H1 (cell line): ENCODE data around the gene CHSY1. TPM values are rescaled to one million over a fixed set of nuclear protein-coding genes. Genes with fewer than 3 reads are reported as not detected.

Experiments used
- CTCF ChIA-PET: fragments of 300-600 bp; sonication (Branson Sonifier 250); formaldehyde crosslinking; loops from one replicate; lab custom pipeline; 2021; ENCODE audit not compliant: partially characterized antibody; lab: Charles Lee
- POLR2A ChIA-PET: fragments of 300-600 bp; sonication (Branson Sonifier 250); formaldehyde crosslinking; loops from one replicate; lab custom pipeline; 2021; ENCODE audit warnings: inconsistent platforms; ENCODE audit not compliant: partially characterized antibody; lab: Charles Lee
- DNase-seq, 2 experiments: peaks; one replicate each; pipeline versions ENCODE4 v3.0.0 to v3.0.0-alpha.2; 2010 to 2022; ENCODE audit warnings: low spot score in 2 of 2, low read depth in 1 of 2, mixed read lengths in 1 of 2
- FAIRE-seq: peaks from 2 replicates; lab custom pipeline; 2011; peaks lifted over from hg19 to GRCh38; lab: Jason Lieb, UNC
- H2AFZ ChIP-seq: 2 replicates; pipeline ENCODE4 v1.8.1; 2012; ENCODE audit warnings: low read length, inconsistent platforms
- H2AK5ac ChIP-seq: 2 replicates; pipeline ENCODE4 v1.6.1; 2013; ENCODE audit warnings: low read depth, low read length
- H2BK120ac ChIP-seq: replicated peaks from 2 replicates; pipeline ENCODE3; 2013; ENCODE audit warnings: low read depth, low read length, inconsistent platforms
- H2BK12ac ChIP-seq: 2 replicates; pipeline ENCODE4 v1.6.1; 2013; ENCODE audit warnings: low read depth, low read length
- H2BK15ac ChIP-seq: 2 replicates; pipeline ENCODE4 v1.6.1; 2013; ENCODE audit warnings: low read length
- H2BK20ac ChIP-seq: 2 replicates; pipeline ENCODE4 v1.6.1; 2013; ENCODE audit warnings: low read length
- H2BK5ac ChIP-seq: 2 replicates; pipeline ENCODE4 v1.6.1; 2013; ENCODE audit warnings: low read depth, low read length
- H3K14ac ChIP-seq: 2 replicates; pipeline ENCODE4 v1.6.1; 2013; ENCODE audit warnings: inconsistent platforms; ENCODE audit not compliant: insufficient read length
- H3K18ac ChIP-seq: 2 replicates; pipeline ENCODE4 v1.6.1; 2013; ENCODE audit warnings: low read length; ENCODE audit errors: extremely low read depth
- H3K23ac ChIP-seq: 2 replicates; pipeline ENCODE4 v1.6.1; 2013; ENCODE audit warnings: inconsistent platforms; ENCODE audit not compliant: insufficient read length
- H3K23me2 ChIP-seq: 2 replicates; pipeline ENCODE4 v1.6.1; 2013; ENCODE audit warnings: low read depth, low read length
- H3K27ac ChIP-seq: 2 replicates; pipeline ENCODE4 v1.6.1; 2011; ENCODE audit warnings: low read depth, low read length, inconsistent platforms
- H3K27me3 ChIP-seq, 4 experiments: replicated peaks in 1 of 4; 1 replicate in 1 of 4; 2 replicates in 3 of 4; pipeline versions ENCODE4 v1.6.1 to v1.8.1; 2011 to 2013; ENCODE audit warnings: low read length in 3 of 4, mild to moderate bottlenecking in 3 of 4, inconsistent platforms in 2 of 4, mixed read lengths in 2 of 4, moderate library complexity in 1 of 4; ENCODE audit not compliant: control insufficient read depth in 3 of 4, insufficient read depth in 3 of 4; ENCODE audit errors: extremely low read depth in 1 of 4
- H3K36me3 ChIP-seq, 4 experiments: 2 replicates each; pipeline versions ENCODE4 v1.6.1 to v1.8.1; 2011 to 2013; ENCODE audit warnings: mild to moderate bottlenecking in 4 of 4, low read length in 3 of 4, moderate library complexity in 2 of 4, control low read depth in 1 of 4, inconsistent platforms in 1 of 4; ENCODE audit not compliant: insufficient read depth in 4 of 4, control insufficient read depth in 2 of 4
- H3K4ac ChIP-seq: replicated peaks from 2 replicates; pipeline ENCODE3; 2013; ENCODE audit warnings: low read length, low read depth, mixed read lengths, inconsistent platforms; ENCODE audit not compliant: insufficient read length
- H3K4me1 ChIP-seq, 4 experiments: replicated peaks in 1 of 4; 1 replicate in 1 of 4; 2 replicates in 3 of 4; pipeline versions ENCODE4 v1.6.1 to v1.8.1; 2011 to 2013; ENCODE audit warnings: low read length in 3 of 4, inconsistent platforms in 2 of 4, mixed read lengths in 1 of 4; ENCODE audit not compliant: insufficient read depth in 4 of 4, control insufficient read depth in 3 of 4
- H3K4me2 ChIP-seq, 2 experiments: 2 replicates each; pipeline versions ENCODE4 v1.6.1 to v1.8.1; 2011 to 2013; ENCODE audit warnings: low read depth in 2 of 2, low read length in 2 of 2, control low read depth in 1 of 2, inconsistent platforms in 1 of 2, mild to moderate bottlenecking in 1 of 2; ENCODE audit not compliant: insufficient read depth in 1 of 2
- H3K4me3 ChIP-seq, 4 experiments: fragments of 200-600, 300-600 bp in 1 of 4; sonication (generic), shearing (Covaris generic), sonication (Bioruptor Twin) in 1 of 4; 2 replicates each; pipeline versions ENCODE4 v1.5.1 to v1.8.1; 2011 to 2016; ENCODE audit warnings: low read length in 4 of 4, low read depth in 3 of 4, control low read depth in 2 of 4, inconsistent platforms in 2 of 4, mild to moderate bottlenecking in 2 of 4, mixed read lengths in 1 of 4, moderate library complexity in 1 of 4; ENCODE audit not compliant: insufficient read depth in 2 of 4; ENCODE audit errors: extremely low read depth in 1 of 4
- H3K56ac ChIP-seq: replicated peaks from 2 replicates; pipeline ENCODE3; 2013; ENCODE audit warnings: low read depth, mild to moderate bottlenecking, mixed read lengths, low read length, inconsistent platforms; ENCODE audit not compliant: insufficient read length
- H3K79me1 ChIP-seq: 2 replicates; pipeline ENCODE4 v1.6.1; 2013; ENCODE audit warnings: low read depth, low read length, control low read depth
- H3K79me2 ChIP-seq, 2 experiments: 2 replicates each; pipeline versions ENCODE4 v1.6.1 to v1.8.1; 2012 to 2013; ENCODE audit warnings: low read length in 2 of 2, mild to moderate bottlenecking in 2 of 2, inconsistent platforms in 1 of 2; ENCODE audit not compliant: insufficient read depth in 2 of 2, control insufficient read depth in 1 of 2
- H3K9ac ChIP-seq, 4 experiments: replicated peaks in 1 of 4; 1 replicate in 1 of 4; 2 replicates in 3 of 4; pipeline versions ENCODE4 v1.6.1 to v1.8.1; 2011 to 2013; ENCODE audit warnings: low read depth in 3 of 4, low read length in 3 of 4, control low read depth in 2 of 4, mild to moderate bottlenecking in 2 of 4, moderate library complexity in 2 of 4, inconsistent platforms in 1 of 4; ENCODE audit errors: extremely low read depth in 1 of 4
- H3K9me3 ChIP-seq, 2 experiments: 2 replicates each; pipeline versions ENCODE4 v1.6.1 to v1.8.1; 2012 to 2013; ENCODE audit warnings: mild to moderate bottlenecking in 2 of 2, moderate library complexity in 2 of 2, control low read depth in 1 of 2, inconsistent platforms in 1 of 2, low read depth in 1 of 2, low read length in 1 of 2, mixed read lengths in 1 of 2; ENCODE audit not compliant: insufficient read depth in 2 of 2
- H4K20me1 ChIP-seq, 2 experiments: replicated peaks in 1 of 2; 2 replicates each; pipeline versions ENCODE3 to v1.8.1; 2011 to 2013; ENCODE audit warnings: inconsistent platforms in 2 of 2, low read length in 2 of 2, mild to moderate bottlenecking in 1 of 2; ENCODE audit not compliant: insufficient read depth in 2 of 2, control insufficient read depth in 1 of 2
- H4K5ac ChIP-seq: 2 replicates; pipeline ENCODE4 v1.6.1; 2013; ENCODE audit warnings: low read length, low read depth, mixed read lengths, inconsistent platforms; ENCODE audit not compliant: insufficient read length
- H4K8ac ChIP-seq: 2 replicates; pipeline ENCODE4 v1.8.0; 2013; ENCODE audit warnings: mild to moderate bottlenecking, moderate library complexity, low read length, inconsistent platforms; ENCODE audit not compliant: insufficient read depth; ENCODE audit errors: extremely low read depth
- H4K91ac ChIP-seq: replicated peaks from 2 replicates; pipeline ENCODE3; 2013; ENCODE audit warnings: low read length, mixed read lengths, inconsistent platforms; ENCODE audit not compliant: insufficient read length
- CREB1 ChIP-seq: IDR thresholded peaks from 2 replicates; pipeline ENCODE4 v1.6.1; 2012; ENCODE audit warnings: inconsistent platforms
- EZH2 ChIP-seq: fragments of 200-600 bp; sonication (generic); IDR thresholded peaks from 2 replicates; pipeline ENCODE4 v1.7.1; 2012; ENCODE audit warnings: low read depth, mild to moderate bottlenecking, moderate library complexity, low read length, inconsistent platforms; ENCODE audit not compliant: severe bottlenecking
- KDM4A ChIP-seq: IDR thresholded peaks from one replicate; pipeline ENCODE4 v1.7.1; 2012; ENCODE audit warnings: low read depth, mild to moderate bottlenecking, moderate library complexity, low read length, inconsistent platforms; ENCODE audit not compliant: severe bottlenecking
- WGBS, 2 experiments: shearing (Covaris generic) in 1 of 2; methylation state at CpG; one replicate each; pipeline versions ENCODE4 v1.1.6 to v1.1.7; 2013 to 2015; ENCODE audit warnings: low lambda C conversion rate in 2 of 2, mixed read lengths in 2 of 2, inconsistent platforms in 1 of 2, low coverage in 1 of 2, missing lambda C conversion rate in 1 of 2; ENCODE audit not compliant: insufficient replicate concordance in 2 of 2, insufficient coverage in 1 of 2, insufficient read length in 1 of 2; ENCODE audit errors: extremely low coverage in 1 of 2, missing lambda C conversion rate in 1 of 2; 5-methylcytosine and 5-hydroxymethylcytosine counted together
- polyA plus RNA-seq, 7 experiments: library from polyadenylated mRNA; depleted of rRNA in 3 of 7; stranded (reverse) in 5 of 7; unstranded in 2 of 7; fragments of >200 nt in 5 of 7; fragments of 200-250 nt in 2 of 7; gene quantifications; 1 replicate in 5 of 7; 2 replicates in 1 of 7; 4 replicates in 1 of 7; pipeline versions ENCODE4 v1.2.1 to v1.2.3, GENCODE V29; 2011 to 2013; ENCODE audit warnings: missing spikeins in 2 of 7, mixed read lengths in 2 of 7
- total RNA-seq: library from RNA; stranded (reverse); fragmentation: NEBNext Ultra II Directional; extraction: Animal tissue kit (Norgen Biotek cat#: 25700); gene quantifications from 2 replicates; pipeline ENCODE4 v1.2.1, GENCODE V29; 2021
- TF ChIP-seq, protein P1 (sequence below): IDR thresholded peaks from 2 replicates; pipeline ENCODE4 v1.6.1; 2011; ENCODE audit warnings: low read length, improper control_type of control experiment
- TF ChIP-seq, protein P2 (sequence below): IDR thresholded peaks from 2 replicates; pipeline ENCODE4 v1.6.1; 2011; ENCODE audit warnings: low read depth, mild to moderate bottlenecking, low read length; ENCODE audit not compliant: insufficient read depth

CHSY1 gene
- total and polyA plus RNA-seq, 2 of the 8 experiments (the other 6 are each of a cell fraction or from before 2014, with no cell fraction given): 24.9 to 60.7 TPM

DNA sequence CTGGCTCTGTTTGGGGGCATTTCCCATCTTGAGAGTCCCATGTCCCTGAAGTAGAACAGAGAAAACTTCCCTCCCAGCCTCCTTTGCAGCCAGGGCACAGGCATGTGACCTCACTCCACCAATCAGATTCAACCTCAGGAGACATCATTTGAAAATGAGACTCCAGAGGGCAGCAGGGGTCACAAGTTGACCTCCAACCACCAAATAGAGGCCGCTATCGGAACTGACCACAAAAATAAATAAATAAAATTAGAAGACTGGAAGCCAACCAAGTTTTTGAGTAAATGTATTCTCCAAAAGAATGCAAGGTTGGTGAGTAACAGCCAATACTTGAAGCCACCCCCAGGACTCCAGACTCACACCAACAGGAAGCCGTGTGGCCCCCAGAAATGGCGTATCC lies 106.5 kb downstream of the CHSY1 start:
- Histone ChIP-seq H3K79me2 (no peaks in the 10 kb centered on the region), H3K23ac (no peak overlapping the region), H4K5ac (no peak overlapping the region), H3K27ac (no peak overlapping the region), H4K91ac (no peak overlapping the region), H4K20me1 (peaks cover 0 to 2% of the 10 kb centered on the region in 2 experiments), H2BK120ac (no peak overlapping the region), H3K4me1 (no peaks in the 10 kb centered on the region; a peak in 1 of 7 replicates), H2BK20ac (no peak overlapping the region), H3K18ac (no peak overlapping the region), H3K4me3 (no peak overlapping the region), H2AFZ (no peak overlapping the region), H2BK5ac (no peak overlapping the region), H2BK15ac (no peak overlapping the region), H3K36me3 (no peaks in the 10 kb centered on the region), H3K14ac (no peak overlapping the region), H3K9ac (no peak overlapping the region), H3K27me3 (no peaks in the 10 kb centered on the region; a peak in 2 of 7 replicates), H3K79me1 (no peaks in the 10 kb centered on the region), H3K23me2 (peaks cover 10% of the 10 kb centered on the region), H3K56ac (no peak overlapping the region), H4K8ac (no peak overlapping the region), H3K4ac (no peak overlapping the region), H2AK5ac (no peak overlapping the region; the same call in 1 of the 2 replicates), H2BK12ac (no peak overlapping the region), H3K9me3 (no peaks in the 10 kb centered on the region), H3K4me2 (no peak overlapping the region)
- TF ChIP-seq CREB1: no peak
- TF ChIP-seq KDM4A: no peak
- TF ChIP-seq, protein P1, sequence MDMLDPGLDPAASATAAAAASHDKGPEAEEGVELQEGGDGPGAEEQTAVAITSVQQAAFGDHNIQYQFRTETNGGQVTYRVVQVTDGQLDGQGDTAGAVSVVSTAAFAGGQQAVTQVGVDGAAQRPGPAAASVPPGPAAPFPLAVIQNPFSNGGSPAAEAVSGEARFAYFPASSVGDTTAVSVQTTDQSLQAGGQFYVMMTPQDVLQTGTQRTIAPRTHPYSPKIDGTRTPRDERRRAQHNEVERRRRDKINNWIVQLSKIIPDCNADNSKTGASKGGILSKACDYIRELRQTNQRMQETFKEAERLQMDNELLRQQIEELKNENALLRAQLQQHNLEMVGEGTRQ: peak; percentile 52; the same call in 1 of the 2 replicates
- TF ChIP-seq, protein P2, sequence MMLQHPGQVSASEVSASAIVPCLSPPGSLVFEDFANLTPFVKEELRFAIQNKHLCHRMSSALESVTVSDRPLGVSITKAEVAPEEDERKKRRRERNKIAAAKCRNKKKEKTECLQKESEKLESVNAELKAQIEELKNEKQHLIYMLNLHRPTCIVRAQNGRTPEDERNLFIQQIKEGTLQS: peak; percentile 45; the same call in 1 of the 2 replicates
- TF ChIP-seq EZH2: no peak
- CTCF ChIA-PET: interaction anchor here (0.9 to 5.0 kb wide), 4 partner anchors 13 to 129 kb away, joined by 3 to 16 read pairs (median 6); no protein-coding TSS in a partner anchor
- DNase-seq (no peak), FAIRE-seq (no peak)
- WGBS, 2 experiments: 96% methylated on average over 4 of the region's 4 CpGs; no CpG with 5 or more reads in 1 of the 2 experiments
- POLR2A ChIA-PET: no interaction called here
